Keratinocyte (primary cell): ENCODE measurements around the gene INS. TPM values are rescaled to one million over a fixed set of nuclear protein-coding genes. Genes with fewer than 3 reads are reported as not detected.
A peak's percentile ranks its signal among the peaks of the same experiment; 100 is the strongest.

ENCODE experiments used
- DNase-seq: peaks from one replicate; pipeline ENCODE4 v3.0.0-alpha.2; 2011; ENCODE audit warnings: low read depth, missing footprints, low spot score
- FAIRE-seq: peaks from 2 replicates; lab custom pipeline; 2011; peaks lifted over from hg19 to GRCh38; lab: Jason Lieb, UNC
- H2AFZ ChIP-seq: 2 replicates; pipeline ENCODE4 v1.6.0; 2012; ENCODE audit warnings: low read length, control low read depth, inconsistent platforms; ENCODE audit not compliant: control insufficient read depth
- H3K27ac ChIP-seq: 2 replicates; pipeline ENCODE4 v1.5.1; 2011; ENCODE audit warnings: low read length; ENCODE audit not compliant: control insufficient read depth, insufficient read depth
- H3K27me3 ChIP-seq: 3 replicates; pipeline ENCODE4 v1.6.0; 2011; ENCODE audit warnings: low read length; ENCODE audit not compliant: control insufficient read depth, insufficient read depth; ENCODE audit errors: extremely low read depth
- H3K36me3 ChIP-seq, 2 experiments: 2 replicates in 1 of 2; 3 replicates in 1 of 2; pipeline ENCODE4 v1.5.1; 2011; ENCODE audit warnings: low read length in 2 of 2, mild to moderate bottlenecking in 1 of 2; ENCODE audit not compliant: control insufficient read depth in 2 of 2, insufficient read depth in 2 of 2; ENCODE audit errors: extremely low read depth in 1 of 2
- H3K4me1 ChIP-seq: 3 replicates; pipeline ENCODE4 v1.5.1; 2011; ENCODE audit warnings: low read length; ENCODE audit not compliant: control insufficient read depth, insufficient read depth; ENCODE audit errors: extremely low read depth
- H3K4me2 ChIP-seq: 3 replicates; pipeline ENCODE4 v1.6.0; 2011; ENCODE audit warnings: low read depth, low read length; ENCODE audit not compliant: control insufficient read depth, insufficient read depth; ENCODE audit errors: extremely low read depth
- H3K4me3 ChIP-seq, 3 experiments: fragments of 200-600 bp in 1 of 3; sonication (generic) in 1 of 3; 2 replicates in 2 of 3; 3 replicates in 1 of 3; pipeline ENCODE4 v1.5.1; 2011 to 2016; ENCODE audit warnings: low read length in 3 of 3, mild to moderate bottlenecking in 3 of 3, control low read depth in 2 of 3, inconsistent platforms in 1 of 3, low read depth in 1 of 3, mixed read lengths in 1 of 3, mixed run types in 1 of 3, moderate library complexity in 1 of 3; ENCODE audit not compliant: control insufficient read depth in 2 of 3, insufficient read depth in 2 of 3; ENCODE audit errors: extremely low read depth in 1 of 3
- H3K79me2 ChIP-seq: 2 replicates; pipeline ENCODE4 v1.6.0; 2012; ENCODE audit warnings: low read length; ENCODE audit not compliant: control insufficient read depth, insufficient read depth
- H3K9ac ChIP-seq: 3 replicates; pipeline ENCODE4 v1.6.0; 2011; ENCODE audit warnings: low read length; ENCODE audit not compliant: control insufficient read depth, insufficient read depth; ENCODE audit errors: extremely low read depth
- H3K9me1 ChIP-seq: 3 replicates; pipeline ENCODE4 v1.6.0; 2011; ENCODE audit warnings: low read length; ENCODE audit not compliant: control insufficient read depth, insufficient read depth; ENCODE audit errors: extremely low read depth
- H3K9me3 ChIP-seq: 2 replicates; pipeline ENCODE4 v1.5.1; 2012; ENCODE audit warnings: low read depth, low read length; ENCODE audit not compliant: control insufficient read depth
- H4K20me1 ChIP-seq: 3 replicates; pipeline ENCODE4 v1.6.0; 2011; ENCODE audit warnings: low read length; ENCODE audit not compliant: control insufficient read depth, insufficient read depth; ENCODE audit errors: extremely low read depth
- CTCF ChIP-seq, 3 experiments: IDR thresholded peaks in 1 of 3; conservative IDR thresholded peaks in 1 of 3; optimal IDR thresholded peaks in 1 of 3; 2 replicates in 2 of 3; 3 replicates in 1 of 3; pipeline versions ENCODE3 to v1.5.1; 2011; ENCODE audit warnings: low read length in 3 of 3, mild to moderate bottlenecking in 3 of 3, moderate library complexity in 2 of 3, control low read depth in 1 of 3, inconsistent platforms in 1 of 3; ENCODE audit not compliant: insufficient read depth in 2 of 3; ENCODE audit errors: extremely low read depth in 1 of 3
- EZH2 ChIP-seq: IDR thresholded peaks from one replicate; pipeline ENCODE4 v1.6.1; 2012; ENCODE audit warnings: inconsistent platforms, mild to moderate bottlenecking, low read length, moderate library complexity
- dilution Hi-C: fragments of 300-500 bp; cut with MboI; formaldehyde crosslinking; loops from one replicate; pipeline ENCODE4 v1.7.0; 2020; ENCODE audit warnings: low sequenced_read_pairs; ENCODE audit not compliant: extremely low pct_ligation_motif_present
- polyA plus RNA-seq, 5 experiments: library from polyadenylated mRNA; depleted of rRNA in 3 of 5; stranded (reverse) in 3 of 5; stranded (forward) in 1 of 5; unstranded in 1 of 5; fragments of >200 nt; gene quantifications; 1 replicate in 1 of 5; 2 replicates in 3 of 5; 3 replicates in 1 of 5; pipeline versions ENCODE4 v1.2.1 to v1.2.3, GENCODE V29; 2011 to 2012; ENCODE audit warnings: missing spikeins in 2 of 5, low read depth in 1 of 5, low replicate concordance in 1 of 5

The INS gene
- polyA plus RNA-seq, 1 donor (not counting 4 experiments of a cell fraction or from before 2014, with no cell fraction given): not detected

- Histone ChIP-seq H3K4me1 (peaks cover 5% of the 10 kb centered on the region), H3K9me3 (no peaks in the 10 kb centered on the region), H3K36me3 (no peaks in the 10 kb centered on the region), H3K79me2 (no peaks in the 10 kb centered on the region), H3K9me1 (no peaks in the 10 kb centered on the region), H4K20me1 (peaks cover 3% of the 10 kb centered on the region), H2AFZ (no peak overlapping the region), H3K4me3 (no peak overlapping the region), H3K4me2 (no peak overlapping the region), H3K27ac (no peak overlapping the region), H3K27me3 (peaks cover 28% of the 10 kb centered on the region), H3K9ac (no peak overlapping the region)
- FAIRE-seq (no peak), DNase-seq (no peak)
- TF ChIP-seq CTCF (optimal IDR thresholded peaks at IDR 0.05 in 1 of 3, IDR thresholded peaks at IDR 0.05 in 1 of 3, conservative IDR thresholded peaks at IDR 0.05 in 1 of 3; ENCODE audit: extremely low read depth in 1 of 3, insufficient read depth in 2 of 3, low read length in 3 of 3): no peak
- TF ChIP-seq EZH2: no peak
- dilution Hi-C loops: no loop called here
Measured at GRCh38 chr11:2153581-2154194, 7.3 kb downstream of the INS start.

GRCh38 chr11:2151500-2152257 lies 9.3 kb downstream of the INS start:
- peaks cover 5% of the 10 kb centered on the region for H3K4me1 ChIP-seq
- dilution Hi-C loops: no loop called here
- TF ChIP-seq EZH2 (no peak), CTCF (optimal IDR thresholded peaks at IDR 0.05 in 1 of 3, IDR thresholded peaks at IDR 0.05 in 1 of 3, conservative IDR thresholded peaks at IDR 0.05 in 1 of 3; ENCODE audit: extremely low read depth in 1 of 3, insufficient read depth in 2 of 3, low read length in 3 of 3) (peak; percentile 69 to 82 (median 81))
- H3K9me3 ChIP-seq: no peaks in the 10 kb centered on the region
- no peak overlapping the region for H3K4me3 ChIP-seq
- no peaks in the 10 kb centered on the region for H3K79me2 ChIP-seq
- no peak overlapping the region for H3K9ac ChIP-seq
- no peak overlapping the region for H3K4me2 ChIP-seq
- FAIRE-seq (peak; percentile 63), DNase-seq (no peak)
- H3K9me1 ChIP-seq: no peaks in the 10 kb centered on the region
- peaks cover 48% of the 10 kb centered on the region for H3K27me3 ChIP-seq
- peaks cover 3% of the 10 kb centered on the region for H4K20me1 ChIP-seq
- H3K27ac ChIP-seq: no peak overlapping the region
- H3K36me3 ChIP-seq: no peaks in the 10 kb centered on the region
- H2AFZ ChIP-seq: no peak overlapping the region
